ENCODE measurements around the gene ACO1.

ACO1 gene

GRCh38 chr9:32382565-32383320 is 1.7 kb upstream of the ACO1 start:
- DNase-seq (ENCODE audit: low read depth in 2 of 2): no peak

GRCh38 chr9:32384002-32384363 is 460 bp upstream of the ACO1 start:
- DNase-seq (ENCODE audit: low read depth in 2 of 2): no peak

DNA sequence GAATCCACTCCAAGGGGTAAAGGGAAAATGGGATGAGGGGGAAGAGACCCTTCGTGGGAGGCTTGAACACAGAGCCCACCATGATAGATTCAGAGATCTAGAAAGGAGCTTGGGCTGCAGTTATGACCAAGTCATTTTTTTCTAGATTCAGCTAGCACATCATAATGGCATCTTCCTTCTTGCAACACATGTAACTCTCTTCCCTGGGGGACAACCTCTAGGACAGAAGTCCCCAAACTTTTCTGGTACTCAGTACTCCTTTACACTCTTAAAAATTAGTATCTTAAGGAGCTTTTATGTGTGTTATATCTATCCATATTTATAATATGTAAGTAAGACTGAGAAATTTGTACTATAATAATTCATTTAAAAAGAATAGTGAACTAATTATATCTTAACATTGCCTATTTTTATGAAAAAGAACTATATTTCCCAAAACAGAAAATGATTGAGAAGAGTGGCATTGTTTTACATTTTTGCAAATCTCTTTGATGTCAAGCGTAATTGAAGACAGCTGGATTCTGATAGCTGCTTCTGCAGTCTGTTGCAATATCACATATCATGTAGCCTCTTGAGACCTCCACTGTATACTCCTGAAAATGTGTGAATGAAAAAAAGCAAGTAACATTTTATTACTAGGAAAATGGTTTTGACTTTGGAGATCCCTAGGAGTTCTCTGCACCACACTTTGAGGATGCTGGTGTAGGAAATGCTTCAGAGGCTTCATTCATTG is 875 bp downstream of the ACO1 start:
- no peak for DNase-seq (ENCODE audit: low read depth in 2 of 2)

- DNase-seq (ENCODE audit: low read depth in 2 of 2): no peak
Observed at GRCh38 chr9:32385885-32386283, 1.4 kb downstream of the ACO1 start.

- DNase-seq (ENCODE audit: low read depth in 2 of 2): no peak
Observed at GRCh38 chr9:32387256-32387655, 2.8 kb downstream of the ACO1 start.

DNA sequence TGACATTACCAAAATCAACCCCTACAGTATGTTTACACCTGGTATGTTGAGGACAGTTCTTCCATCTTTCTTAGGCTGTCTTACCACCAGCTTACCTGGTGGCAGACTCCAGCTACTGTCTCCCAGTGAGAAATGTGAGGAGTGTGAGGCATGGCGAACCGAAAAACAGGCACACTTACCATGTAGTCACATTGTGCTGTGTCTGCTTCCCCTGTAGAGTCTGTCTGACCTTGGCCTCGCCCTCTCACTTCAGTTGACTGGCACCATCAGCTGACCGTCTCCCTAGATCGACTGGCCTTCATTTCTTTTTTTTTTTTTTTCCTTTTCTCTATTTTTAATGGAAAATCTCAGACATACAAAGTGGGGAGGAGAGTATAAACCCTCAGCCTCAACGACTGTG is 4.9 kb downstream of the ACO1 start:
- DNase-seq (ENCODE audit: low read depth in 2 of 2): no peak

- DNase-seq (ENCODE audit: low read depth in 2 of 2): no peak
Observed at GRCh38 chr9:32393911-32394310, 9.5 kb downstream of the ACO1 start.

DNA sequence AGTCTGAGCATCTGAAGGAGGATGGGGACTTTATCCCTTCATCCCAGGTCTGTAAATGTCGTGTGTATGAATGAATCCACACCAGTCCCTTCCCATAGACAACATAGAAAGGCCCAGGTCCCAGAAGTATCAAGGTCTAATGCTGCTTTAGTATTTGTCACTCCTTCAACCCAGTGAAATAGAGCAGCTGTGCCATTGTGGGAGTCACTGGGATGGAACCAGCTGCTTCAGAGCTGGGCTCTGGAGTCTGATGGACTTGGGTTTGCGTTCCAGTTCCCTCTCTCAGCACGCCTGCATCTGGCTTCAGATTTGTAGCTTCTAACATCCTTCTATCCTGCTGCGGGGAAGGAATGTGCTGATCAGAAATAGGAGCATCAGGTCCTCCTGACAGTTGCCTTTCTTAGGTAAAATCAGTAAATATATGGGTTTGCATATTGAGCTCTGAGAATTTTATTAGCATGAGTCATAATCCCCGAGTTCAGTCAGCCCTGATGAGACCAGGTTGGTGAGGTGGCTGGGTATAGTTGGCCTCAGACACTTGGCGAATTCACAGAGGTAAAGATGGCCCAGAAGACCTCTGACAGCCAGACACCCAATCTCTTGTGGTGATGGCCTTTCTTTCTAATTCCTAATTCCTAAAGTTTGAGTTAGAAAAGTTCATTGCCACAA is 10.1 kb downstream of the ACO1 start:
- no peak for DNase-seq (ENCODE audit: low read depth in 2 of 2)

DNA sequence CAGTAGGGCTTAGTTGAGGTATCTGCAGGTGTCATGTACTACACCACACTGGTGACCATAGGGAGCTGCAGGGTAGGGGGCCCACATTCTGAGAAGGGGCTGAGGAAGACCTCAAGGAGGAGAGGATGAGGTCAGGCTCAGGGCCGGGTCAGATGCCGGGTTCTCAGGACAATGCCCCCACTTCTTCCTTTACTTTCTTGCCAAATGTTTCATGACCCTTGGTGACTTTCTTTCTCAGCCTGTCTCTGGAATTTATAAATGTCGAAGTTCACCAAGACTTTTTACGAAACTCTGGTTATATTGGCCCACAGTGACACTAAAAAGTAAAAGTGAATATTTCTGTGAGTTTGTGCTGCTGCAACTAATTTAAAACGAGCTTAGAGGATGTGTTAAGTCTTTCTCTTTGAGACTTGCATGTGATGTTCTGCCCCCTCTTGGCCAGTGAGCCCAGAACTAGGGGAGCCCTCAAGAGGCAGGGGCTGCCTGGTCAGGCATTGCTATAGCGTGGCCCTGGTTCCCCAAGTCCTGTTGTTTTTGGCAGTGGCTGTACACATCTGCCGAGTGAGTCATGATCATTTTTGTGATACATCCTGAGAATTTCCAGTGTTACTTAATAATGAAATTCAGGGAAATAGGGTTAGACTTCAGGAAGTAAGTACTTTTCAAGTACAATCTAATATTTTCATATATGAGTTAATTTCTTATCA is 11.2 kb downstream of the ACO1 start:
- no peak for DNase-seq (ENCODE audit: low read depth in 2 of 2)

GRCh38 chr9:32398207-32398606 is 13.8 kb downstream of the ACO1 start:
- DNase-seq (ENCODE audit: low read depth in 2 of 2): no peak

DNA sequence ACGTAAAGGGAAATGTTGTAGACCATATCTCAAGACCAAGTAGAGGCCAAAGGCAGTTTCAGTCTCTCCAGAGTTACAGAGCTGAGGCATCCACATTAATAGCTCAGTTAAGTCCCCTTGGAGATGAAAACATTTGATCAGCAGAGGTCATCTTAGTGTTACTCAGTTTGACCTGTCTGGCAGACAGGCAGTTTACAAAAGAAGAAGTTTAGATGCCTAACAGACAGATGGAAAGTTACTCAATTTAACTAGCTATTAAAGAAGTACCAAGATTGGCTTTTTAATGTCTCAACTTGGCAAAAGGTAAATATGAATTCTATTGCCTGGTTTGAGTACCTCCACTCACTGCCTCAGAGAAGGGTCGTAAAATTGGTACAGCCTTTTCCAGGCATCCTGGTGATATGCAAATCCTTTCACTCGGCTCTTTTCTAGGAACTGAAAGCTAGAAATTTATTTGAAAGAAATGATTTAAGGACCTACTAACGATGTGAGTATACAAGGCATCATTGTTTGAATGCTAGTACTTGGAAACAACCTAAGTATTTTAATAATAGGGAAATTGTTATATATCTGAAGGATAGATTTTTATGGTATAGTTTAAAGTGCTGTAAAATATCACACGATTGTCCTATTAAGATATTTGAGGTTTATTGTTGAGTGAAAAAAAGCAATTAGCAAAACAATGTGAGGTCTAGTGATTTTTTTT is 14.8 kb downstream of the ACO1 start:
- no peak for DNase-seq (ENCODE audit: low read depth in 2 of 2)

DNA sequence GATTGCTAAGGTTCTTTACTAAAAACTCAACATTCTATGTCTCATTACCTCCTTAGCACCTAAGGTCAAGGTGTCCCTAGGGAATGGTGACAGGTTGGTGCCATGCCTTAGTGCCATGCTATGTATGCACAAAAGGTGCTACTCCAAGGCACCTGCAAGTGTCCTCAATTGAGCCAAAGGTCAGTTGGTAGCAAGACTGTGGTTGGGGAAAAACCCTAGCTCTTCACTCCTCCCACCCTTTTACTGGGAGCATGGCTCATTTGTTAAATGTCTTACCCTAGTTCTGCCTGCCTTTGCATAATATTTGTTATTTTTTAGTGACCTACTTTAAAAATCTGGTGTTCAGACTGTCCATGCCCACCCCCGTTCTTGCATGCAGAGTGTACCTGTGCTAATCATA is 17.0 kb downstream of the ACO1 start:
- DNase-seq (ENCODE audit: low read depth in 2 of 2): no peak

- DNase-seq (ENCODE audit: low read depth in 2 of 2): no peak
Observed at GRCh38 chr9:32403567-32404260, 19.3 kb downstream of the ACO1 start.

DNA sequence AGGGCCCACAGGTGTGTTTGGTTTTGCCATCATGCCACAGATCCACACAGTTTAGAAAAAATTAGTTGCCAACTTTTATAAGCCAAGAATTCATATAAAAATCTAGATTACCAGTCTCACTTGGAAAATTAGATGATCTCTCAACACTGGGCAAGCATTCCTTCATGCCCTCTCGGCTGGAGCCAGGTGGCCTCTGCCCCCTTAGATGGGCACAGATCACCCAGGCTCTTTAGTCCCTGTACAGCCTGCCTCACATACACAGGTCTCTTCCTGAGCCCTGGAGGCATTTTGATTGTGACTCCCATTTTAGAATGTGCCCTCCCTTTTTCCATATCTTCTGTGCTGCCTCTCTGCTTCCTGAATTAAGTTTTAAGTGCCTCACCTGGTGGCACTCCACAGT is 20.0 kb downstream of the ACO1 start:
- no peak for DNase-seq (ENCODE audit: low read depth in 2 of 2)

DNA sequence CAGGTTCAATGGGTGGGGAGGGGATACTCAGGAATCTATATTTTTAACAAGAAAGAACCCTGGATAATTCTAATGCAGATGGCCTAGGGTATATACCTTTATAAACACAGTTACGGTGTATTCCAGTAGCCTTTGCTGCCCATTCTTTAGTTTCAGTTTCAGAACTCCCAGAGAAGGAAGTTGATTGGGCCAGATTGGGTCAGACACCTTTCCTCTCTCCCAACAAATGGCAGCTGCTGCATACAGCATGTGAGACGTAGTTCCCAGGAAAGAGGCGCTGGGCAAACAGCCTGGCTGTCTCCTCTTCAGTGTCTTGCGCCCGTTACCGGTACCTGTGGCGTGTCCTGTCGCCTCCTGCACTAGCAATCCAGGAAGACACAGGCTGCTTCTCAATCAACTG is 20.4 kb downstream of the ACO1 start:
- no peak for DNase-seq (ENCODE audit: low read depth in 2 of 2)

DNA sequence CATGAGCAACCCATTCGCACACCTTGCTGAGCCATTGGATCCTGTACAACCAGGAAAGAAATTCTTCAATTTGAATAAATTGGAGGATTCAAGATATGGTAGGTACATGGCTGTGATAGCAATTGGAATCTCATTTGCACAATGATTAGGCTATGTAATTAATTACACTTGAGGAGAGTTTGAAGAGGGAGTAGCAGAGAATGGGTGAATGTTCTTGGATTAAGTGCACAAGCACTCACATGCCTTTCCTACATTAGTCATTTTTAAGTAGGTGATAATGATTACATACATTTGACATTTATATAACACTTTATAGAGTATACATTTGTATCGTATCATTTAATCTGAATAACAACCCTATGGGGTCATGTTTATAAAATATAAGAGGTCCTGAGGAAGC is 21.1 kb downstream of the ACO1 start:
- DNase-seq (ENCODE audit: low read depth in 2 of 2): no peak

DNA sequence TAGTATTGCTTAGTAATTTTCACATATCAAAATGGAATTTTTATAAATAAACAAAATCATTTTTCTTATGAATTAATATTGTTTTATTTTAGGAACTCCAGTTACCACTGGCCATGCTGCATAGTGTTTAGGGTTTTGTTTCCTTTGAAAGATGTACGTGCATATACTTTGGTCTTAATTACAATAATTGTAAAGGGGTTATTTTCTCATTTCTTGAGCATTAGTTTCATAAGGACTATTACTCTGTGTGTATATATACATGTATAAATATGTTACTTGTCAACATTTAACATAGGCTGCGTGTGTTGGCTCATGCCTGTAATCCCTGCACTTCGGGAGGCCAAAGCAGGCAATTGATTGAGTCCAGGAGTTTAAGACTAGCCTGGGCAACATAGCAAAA is 21.6 kb downstream of the ACO1 start:
- no peak for DNase-seq (ENCODE audit: low read depth in 2 of 2)

- no peak for DNase-seq (ENCODE audit: low read depth in 2 of 2)
Observed at GRCh38 chr9:32411753-32412152, 27.3 kb downstream of the ACO1 start.

- DNase-seq (ENCODE audit: low read depth in 2 of 2): no peak
Observed at GRCh38 chr9:32412440-32412839, 28.0 kb downstream of the ACO1 start.

DNA sequence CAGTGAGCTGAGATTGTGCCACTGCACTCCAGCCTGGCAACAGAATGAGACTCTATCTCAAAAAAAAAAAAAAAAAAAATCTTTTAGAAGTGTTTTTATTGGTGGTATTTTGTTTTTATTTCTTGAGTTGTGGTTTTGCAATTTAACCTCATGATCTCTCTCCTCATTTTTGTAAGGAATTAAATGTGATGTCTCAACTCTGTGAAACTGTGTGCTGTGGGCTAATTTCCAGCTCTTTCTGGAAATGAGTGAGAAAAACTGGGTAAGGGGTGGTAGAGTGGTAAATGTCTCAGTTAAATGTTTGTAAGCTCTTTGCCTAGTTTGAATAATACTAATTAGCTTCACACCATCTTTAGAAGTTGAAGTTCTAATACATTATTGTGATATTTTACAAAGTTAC is 29.0 kb downstream of the ACO1 start:
- DNase-seq (ENCODE audit: low read depth in 2 of 2): no peak

DNA sequence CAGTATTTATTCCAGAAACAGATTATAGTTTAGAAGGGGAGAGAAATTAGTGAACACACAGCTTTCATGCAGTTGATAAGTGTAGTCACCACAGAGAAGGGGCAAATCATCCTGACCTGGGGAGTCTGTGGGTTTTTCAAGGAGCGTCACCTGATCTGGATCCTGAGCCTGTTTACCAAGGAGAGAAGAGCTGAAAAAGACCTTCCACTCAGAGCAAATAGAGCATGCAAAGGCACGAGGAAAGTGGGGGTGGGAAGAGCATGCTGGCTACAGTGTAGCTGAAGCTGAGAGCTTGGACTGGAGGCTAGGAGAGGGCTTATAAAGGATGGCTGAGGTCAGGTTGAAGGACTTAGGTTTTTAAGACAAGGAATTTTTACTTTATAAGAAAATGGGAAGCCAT is 30.4 kb downstream of the ACO1 start:
- DNase-seq (ENCODE audit: low read depth in 2 of 2): no peak

Measured in stimulated activated CD8-positive, alpha-beta memory T cell treated with anti-CD3 and anti-CD28 coated beads, Interleukin-15, amount 100 ng/mL, for 4 hours (primary cell).